Small intestine (tissue), 7 donors: Measurements from ENCODE around the gene SWAP70. TPM values are rescaled to one million over a fixed set of nuclear protein-coding genes. Genes with fewer than 3 reads are reported as not detected.
A peak's percentile ranks its signal among the peaks of the same experiment; 100 is the strongest.

ENCODE experiments used
- DNase-seq, 2 donors: peaks; one replicate each; pipeline versions ENCODE4 v3.0.0 to v3.0.0-alpha.2; 2013
- FAIRE-seq: peaks from 2 replicates; lab custom pipeline; 2012; peaks lifted over from hg19 to GRCh38; lab: Jason Lieb, UNC
- H3K27ac ChIP-seq, 3 donors: one replicate each; pipeline ENCODE4 v1.5.1; 2013; ENCODE audit warnings: low read length in 2 of 3, mild to moderate bottlenecking in 2 of 3, control low read depth in 1 of 3, inconsistent platforms in 1 of 3, low read depth in 1 of 3, moderate library complexity in 1 of 3
- H3K27me3 ChIP-seq, 3 donors: one replicate each; pipeline ENCODE4 v1.6.1; 2013; ENCODE audit warnings: low read length in 3 of 3, inconsistent platforms in 1 of 3; ENCODE audit not compliant: control insufficient read depth in 3 of 3, insufficient read depth in 3 of 3
- H3K36me3 ChIP-seq, 3 donors: one replicate each; pipeline ENCODE4 v1.6.1; 2013; ENCODE audit warnings: low read length in 3 of 3, inconsistent platforms in 1 of 3, low read depth in 1 of 3, mild to moderate bottlenecking in 1 of 3, moderate library complexity in 1 of 3; ENCODE audit not compliant: control insufficient read depth in 3 of 3, insufficient read depth in 2 of 3
- H3K4me1 ChIP-seq, 3 donors: one replicate each; pipeline ENCODE4 v1.6.1; 2013; ENCODE audit warnings: low read length in 2 of 3, inconsistent platforms in 1 of 3, low read depth in 1 of 3, mild to moderate bottlenecking in 1 of 3, moderate library complexity in 1 of 3; ENCODE audit not compliant: control insufficient read depth in 3 of 3, insufficient read depth in 2 of 3
- H3K4me3 ChIP-seq, 3 donors: one replicate each; pipeline ENCODE4 v1.5.1; 2013; ENCODE audit warnings: low read length in 3 of 3, control low read depth in 1 of 3, inconsistent platforms in 1 of 3, low read depth in 1 of 3, mild to moderate bottlenecking in 1 of 3, moderate library complexity in 1 of 3
- H3K9me3 ChIP-seq, 2 donors: one replicate each; pipeline ENCODE4 v1.6.1; 2013; ENCODE audit warnings: low read depth in 1 of 2, low read length in 1 of 2; ENCODE audit not compliant: control insufficient read depth in 2 of 2, insufficient read depth in 1 of 2
- WGBS, 3 donors: extraction: QIAGEN DNeasy Blood & Tissue Kit; methylation state at CpG; one replicate each; pipeline ENCODE4 v1.1.7; 2013; 5-methylcytosine and 5-hydroxymethylcytosine counted together
- polyA plus RNA-seq, 4 donors: library from polyadenylated mRNA; stranded (reverse) in 3 of 4; unstranded in 1 of 4; fragments of 200-250 nt in 3 of 4; fragments of 120-200 nt in 1 of 4; gene quantifications; one replicate each; pipeline versions ENCODE4 v1.2.1 to v1.2.3, GENCODE V29; 2013
- donor health status: healthy with polysubstance abuse.
- donor health status: control.
- donor health status: control.
- donor health status: Bipolar disorder and iron deficiency.
- donor health status: healthy.

SWAP70 gene
- polyA plus RNA-seq, 4 donors: 12.2 to 20.0 (median 12.6) TPM

- H3K27ac ChIP-seq: no peak overlapping the region
- no peaks in the 10 kb centered on the region for H3K36me3 ChIP-seq
- 70 to 80% (median 77%) methylated on average over 2 of the region's 2 CpGs for WGBS, 3 donors
- H3K27me3 ChIP-seq: no peaks in the 10 kb centered on the region
- no peak overlapping the region for H3K4me3 ChIP-seq
- DNase-seq: no peak
- H3K9me3 ChIP-seq: no peaks in the 10 kb centered on the region
- H3K4me1 ChIP-seq: peaks cover 2 to 8% (median 3%) of the 10 kb centered on the region in 3 donors
- FAIRE-seq: no peak
These were observed 10.0 kb upstream of the SWAP70 start for GRCh38 chr11:9653871-9654270.

- DNase-seq (no peak), FAIRE-seq (no peak)
- Histone ChIP-seq H3K27me3 (no peaks in the 10 kb centered on the region), H3K9me3 (no peaks in the 10 kb centered on the region), H3K4me3 (no peak overlapping the region), H3K27ac (no peak overlapping the region), H3K36me3 (no peaks in the 10 kb centered on the region), H3K4me1 (peaks cover 0 to 4% (median 3%) of the 10 kb centered on the region in 3 donors)
These were observed 7.0 kb upstream of the SWAP70 start for GRCh38 chr11:9656864-9657263.

GRCh38 chr11:9657531-9657930, 6.3 kb upstream of the SWAP70 start:
- no peaks in the 10 kb centered on the region for H3K36me3 ChIP-seq
- H3K4me1 ChIP-seq: no peaks in the 10 kb centered on the region
- FAIRE-seq (no peak), DNase-seq (no peak)
- no peak overlapping the region for H3K4me3 ChIP-seq
- 85 to 91% (median 87%) methylated on average over 6 of the region's 6 CpGs for WGBS, 3 donors
- H3K9me3 ChIP-seq: no peaks in the 10 kb centered on the region
- H3K27me3 ChIP-seq: no peaks in the 10 kb centered on the region
- H3K27ac ChIP-seq: no peak overlapping the region

- Histone ChIP-seq H3K4me1 (peaks cover 0 to 3% (median 0%) of the 10 kb centered on the region in 3 donors), H3K27ac (no peak overlapping the region), H3K9me3 (peaks cover 0 to 3% of the 10 kb centered on the region in 2 donors), H3K36me3 (peaks cover 0 to under 1% (median 0%) of the 10 kb centered on the region in 3 donors), H3K4me3 (no peak overlapping the region), H3K27me3 (no peaks in the 10 kb centered on the region)
- no peak for DNase-seq
- FAIRE-seq: no peak
- WGBS, 3 donors: 78 to 87% (median 85%) methylated on average over 3 of the region's 3 CpGs
These were observed 3.0 kb upstream of the SWAP70 start for GRCh38 chr11:9660886-9661285.

GRCh38 chr11:9662273-9662672, 1.6 kb upstream of the SWAP70 start:
- WGBS, 3 donors: 53 to 68% (median 59%) methylated on average over 3 of the region's 3 CpGs
- FAIRE-seq: no peak
- H3K36me3 ChIP-seq: peaks cover 0 to 5% (median 0%) of the 10 kb centered on the region in 3 donors
- H3K4me3 ChIP-seq: no peak overlapping the region
- peaks cover 0 to 3% (median 0%) of the 10 kb centered on the region in 3 donors for H3K4me1 ChIP-seq
- no peaks in the 10 kb centered on the region for H3K27me3 ChIP-seq
- no peak overlapping the region for H3K27ac ChIP-seq
- DNase-seq: no peak
- peaks cover 0 to 6% of the 10 kb centered on the region in 2 donors for H3K9me3 ChIP-seq

GRCh38 chr11:9664276-9665171, 647 bp downstream of the SWAP70 start:
- H3K27ac ChIP-seq: peak overlapping the region; percentile 39 to 92 (median 55)
- peak; percentile 36 to 68 for DNase-seq
- H3K4me1 ChIP-seq: peaks cover 0 to 3% (median 0%) of the 10 kb centered on the region in 3 donors
- peaks cover 0 to 6% of the 10 kb centered on the region in 2 donors for H3K9me3 ChIP-seq
- H3K27me3 ChIP-seq: no peaks in the 10 kb centered on the region
- peaks cover 0 to 8% (median 0%) of the 10 kb centered on the region in 3 donors for H3K36me3 ChIP-seq
- WGBS, 3 donors: 1 to 3% (median 2%) methylated on average over 41 to 43 of the region's 43 CpGs
- no peak for FAIRE-seq
- peak overlapping the region; percentile 81 to 97 (median 85) for H3K4me3 ChIP-seq

GRCh38 chr11:9665749-9666148, 1.9 kb downstream of the SWAP70 start:
- WGBS, 3 donors: 93 to 97% (median 94%) methylated on average over 2 of the region's 2 CpGs
- DNase-seq: no peak

GRCh38 chr11:9669954-9670353, 6.1 kb downstream of the SWAP70 start:
- no peak for FAIRE-seq
- WGBS, 3 donors: 89 to 99% (median 95%) methylated on average over 6 of the region's 6 CpGs
- H3K27ac ChIP-seq: no peak overlapping the region

More at GRCh38 chr11:9665749-9666148, 1.9 kb downstream of the SWAP70 start:
- Histone ChIP-seq H3K27ac (no peak overlapping the region), H3K4me3 (no peak overlapping the region), H3K9me3 (peaks cover 0 to 6% of the 10 kb centered on the region in 2 donors), H3K27me3 (no peaks in the 10 kb centered on the region), H3K36me3 (peaks cover 0 to 8% (median 0%) of the 10 kb centered on the region in 3 donors), H3K4me1 (peaks cover 0 to 3% (median 0%) of the 10 kb centered on the region in 3 donors)
- no peak for FAIRE-seq

More at GRCh38 chr11:9669954-9670353, 6.1 kb downstream of the SWAP70 start:
- Histone ChIP-seq H3K4me1 (no peaks in the 10 kb centered on the region), H3K27me3 (no peaks in the 10 kb centered on the region), H3K36me3 (peaks cover 0 to 11% (median 0%) of the 10 kb centered on the region in 3 donors), H3K9me3 (peaks cover 0 to 6% of the 10 kb centered on the region in 2 donors), H3K4me3 (no peak overlapping the region)
- no peak for DNase-seq
